PC-3 (cell line): ENCODE results near the gene ASF1B. TPM values are rescaled to one million over a fixed set of nuclear protein-coding genes. Genes with fewer than 3 reads are reported as not detected.

ENCODE experiments used
- ATAC-seq: fragments of 200-7000 bp; cut with Tn5 transposase; 2 replicates; pipeline ENCODE4 v1.9.1; 2020; ENCODE audit warnings: mild to moderate bottlenecking, moderate library complexity
- BruUV-seq: library from RNA; stranded (reverse); fragments of 400-500 nt; replicated peaks from 2 replicates; lab custom pipeline; 2021; lab: Mats Ljungman, UMichigan
- CTCF ChIA-PET: fragments of 300-600 bp; sonication (Branson Sonifier 250); formaldehyde crosslinking; loops from one replicate; lab custom pipeline; 2022; ENCODE audit warnings: antibody characterized with exemption; lab: Charles Lee
- POLR2A ChIA-PET: fragments of 300-600 bp; sonication (Branson Sonifier 250); formaldehyde crosslinking; loops from one replicate; lab custom pipeline; 2022; ENCODE audit warnings: antibody characterized with exemption; ENCODE audit not compliant: unreplicated experiment; lab: Charles Lee
- DNase-seq: peaks from one replicate; pipeline ENCODE4 v3.0.0-alpha.2; 2015
- H2AFZ ChIP-seq: fragments of 300-600 bp; sonication (generic); 2 replicates; pipeline ENCODE4 v1.6.0; 2016; ENCODE audit warnings: antibody characterized with exemption, low read length
- H3F3A ChIP-seq: fragments of 300-600 bp; sonication (generic); one replicate; pipeline ENCODE4 v1.6.0; 2017; ENCODE audit warnings: antibody characterized with exemption, low read length, control low read depth, mild to moderate bottlenecking; ENCODE audit not compliant: unreplicated experiment
- H3K27ac ChIP-seq: fragments of 300-600 bp; sonication (generic); 2 replicates; pipeline ENCODE4 v1.5.1; 2016; ENCODE audit warnings: mild to moderate bottlenecking, low read length
- H3K27me3 ChIP-seq: fragments of 300-600 bp; sonication (generic); 2 replicates; pipeline ENCODE4 v1.6.1; 2016; ENCODE audit warnings: low read length, mixed read lengths
- H3K36me3 ChIP-seq: fragments of 300-600 bp; sonication (generic); 2 replicates; pipeline ENCODE4 v1.6.1; 2016; ENCODE audit warnings: low read depth, mixed run types, low read length, mixed read lengths
- H3K4me1 ChIP-seq: fragments of 300-600 bp; sonication (generic); 2 replicates; pipeline ENCODE4 v1.5.1; 2016; ENCODE audit warnings: low read length; ENCODE audit not compliant: insufficient read depth
- H3K4me2 ChIP-seq: fragments of 300-600 bp; sonication (generic); 2 replicates; pipeline ENCODE4 v1.6.0; 2016; ENCODE audit warnings: low read length
- H3K4me3 ChIP-seq: fragments of 300-600 bp; sonication (generic); 2 replicates; pipeline ENCODE4 v1.5.1; 2016; ENCODE audit warnings: mild to moderate bottlenecking, low read length, mixed read lengths
- H3K79me2 ChIP-seq: fragments of 300-600 bp; sonication (generic); 2 replicates; pipeline ENCODE4 v1.6.1; 2017; ENCODE audit warnings: low read length, mixed read lengths
- H3K9ac ChIP-seq: fragments of 300-600 bp; sonication (generic); 2 replicates; pipeline ENCODE4 v1.6.0; 2016; ENCODE audit warnings: mild to moderate bottlenecking, low read length
- H3K9me2 ChIP-seq: fragments of 300-600 bp; sonication (generic); replicated peaks from 2 replicates; pipeline ENCODE4 v1.6.1; 2016; ENCODE audit warnings: mixed run types, low read length, mixed read lengths
- H3K9me3 ChIP-seq: fragments of 300-600 bp; sonication (generic); 2 replicates; pipeline ENCODE4 v1.6.1; 2016; ENCODE audit warnings: low read length, mixed read lengths
- H4K20me1 ChIP-seq: fragments of 300-600 bp; sonication (generic); 2 replicates; pipeline ENCODE4 v1.6.1; 2016; ENCODE audit warnings: low read length, mixed read lengths
- EZH2 ChIP-seq: fragments of 300-600 bp; sonication (generic); IDR thresholded peaks from one replicate; pipeline ENCODE4 v1.6.1; 2017; ENCODE audit warnings: antibody characterized with exemption, mild to moderate bottlenecking, low read length; ENCODE audit not compliant: unreplicated experiment
- EZH2phosphoT487 ChIP-seq: fragments of 300-600 bp; sonication (generic); IDR thresholded peaks from 2 replicates; pipeline ENCODE4 v1.6.1; 2018; ENCODE audit warnings: mild to moderate bottlenecking, antibody characterized with exemption, low read length, borderline replicate concordance
- intact Hi-C: fragments of 100-400 bp; cut with micrococcal nuclease; formaldehyde crosslinking; loops from 2 replicates; pipeline ENCODE4 v1.9.0; 2023
- total RNA-seq: library from RNA; depleted of rRNA; stranded (reverse); fragments of >200 nt; gene quantifications from 2 replicates; pipeline ENCODE4 v1.2.3, GENCODE V29; 2014
- TF ChIP-seq, protein P1 (sequence below): fragments of 300-600 bp; sonication (generic); conservative IDR thresholded peaks from 2 replicates; pipeline ENCODE4 v1.5.1; 2017; ENCODE audit warnings: antibody characterized with exemption, low read depth, mild to moderate bottlenecking, low read length

ASF1B gene
- total RNA-seq, 1 experiment from 2014 or later = 84.7 TPM

DNA sequence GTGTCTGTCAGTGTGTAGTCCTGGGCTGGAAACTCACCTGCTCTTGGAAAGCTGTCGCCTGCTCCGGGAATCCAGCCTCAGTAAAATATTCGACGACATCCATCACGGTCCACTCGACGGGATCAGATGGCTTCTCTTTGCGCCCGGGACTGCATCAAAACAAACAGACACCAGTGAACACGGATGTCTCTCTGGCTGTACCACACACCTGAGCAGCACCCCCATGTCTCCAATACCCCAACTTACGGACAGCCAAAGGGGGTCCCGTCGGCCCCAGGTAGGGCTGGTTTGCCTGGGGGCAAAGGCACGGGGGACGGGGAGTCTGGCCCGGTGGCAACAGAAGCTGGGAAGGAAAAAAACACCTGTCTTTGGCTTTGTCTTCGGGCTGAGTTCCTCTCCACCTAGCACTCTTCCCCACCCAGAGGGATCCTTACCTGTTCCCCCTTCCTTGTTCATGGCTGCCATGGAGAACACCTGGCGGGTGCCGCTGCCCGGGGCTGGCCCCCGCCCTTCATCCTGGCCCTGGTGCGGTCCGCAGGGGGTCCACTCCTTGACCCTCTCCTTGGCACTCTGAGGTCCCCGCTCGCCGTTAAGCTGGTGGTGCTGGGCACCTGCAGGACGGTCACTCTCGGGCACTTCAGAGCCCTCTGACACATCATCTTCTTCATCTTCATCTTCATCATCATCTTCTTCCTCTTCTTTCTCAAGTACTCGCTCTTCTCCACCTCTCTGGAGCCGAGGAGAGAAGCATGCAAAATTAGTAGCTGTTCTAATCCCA lies 47.6 kb downstream of the ASF1B start:
- Histone ChIP-seq H3K9ac (no peak overlapping the region), H3K9me3 (peaks cover 7% of the 10 kb centered on the region; the same call in 1 of the 2 replicates), H2AFZ (0 out of 2 replicates have a peak overlapping the region, but pooled peaks have one; percentile 51), H4K20me1 (no peaks in the 10 kb centered on the region), H3K27ac (no peak overlapping the region), H3K27me3 (no peaks in the 10 kb centered on the region), H3K9me2 (no peaks in the 10 kb centered on the region), H3K36me3 (peaks cover 6% of the 10 kb centered on the region), H3F3A (no peaks in the 10 kb centered on the region), H3K79me2 (no peaks in the 10 kb centered on the region), H3K4me1 (peaks cover 8% of the 10 kb centered on the region; the same call in 1 of the 2 replicates), H3K4me3 (peak overlapping the region; percentile 67), H3K4me2 (peak overlapping the region; percentile 80)
- ATAC-seq (no peak), DNase-seq (no peak)
- TF ChIP-seq, protein P1, sequence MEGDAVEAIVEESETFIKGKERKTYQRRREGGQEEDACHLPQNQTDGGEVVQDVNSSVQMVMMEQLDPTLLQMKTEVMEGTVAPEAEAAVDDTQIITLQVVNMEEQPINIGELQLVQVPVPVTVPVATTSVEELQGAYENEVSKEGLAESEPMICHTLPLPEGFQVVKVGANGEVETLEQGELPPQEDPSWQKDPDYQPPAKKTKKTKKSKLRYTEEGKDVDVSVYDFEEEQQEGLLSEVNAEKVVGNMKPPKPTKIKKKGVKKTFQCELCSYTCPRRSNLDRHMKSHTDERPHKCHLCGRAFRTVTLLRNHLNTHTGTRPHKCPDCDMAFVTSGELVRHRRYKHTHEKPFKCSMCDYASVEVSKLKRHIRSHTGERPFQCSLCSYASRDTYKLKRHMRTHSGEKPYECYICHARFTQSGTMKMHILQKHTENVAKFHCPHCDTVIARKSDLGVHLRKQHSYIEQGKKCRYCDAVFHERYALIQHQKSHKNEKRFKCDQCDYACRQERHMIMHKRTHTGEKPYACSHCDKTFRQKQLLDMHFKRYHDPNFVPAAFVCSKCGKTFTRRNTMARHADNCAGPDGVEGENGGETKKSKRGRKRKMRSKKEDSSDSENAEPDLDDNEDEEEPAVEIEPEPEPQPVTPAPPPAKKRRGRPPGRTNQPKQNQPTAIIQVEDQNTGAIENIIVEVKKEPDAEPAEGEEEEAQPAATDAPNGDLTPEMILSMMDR = no peak
- TSS peak; percentile 9 for BruUV-seq
- POLR2A ChIA-PET = no interaction called here
- CTCF ChIA-PET = no interaction called here
- intact Hi-C loops = no loop called here

DNA sequence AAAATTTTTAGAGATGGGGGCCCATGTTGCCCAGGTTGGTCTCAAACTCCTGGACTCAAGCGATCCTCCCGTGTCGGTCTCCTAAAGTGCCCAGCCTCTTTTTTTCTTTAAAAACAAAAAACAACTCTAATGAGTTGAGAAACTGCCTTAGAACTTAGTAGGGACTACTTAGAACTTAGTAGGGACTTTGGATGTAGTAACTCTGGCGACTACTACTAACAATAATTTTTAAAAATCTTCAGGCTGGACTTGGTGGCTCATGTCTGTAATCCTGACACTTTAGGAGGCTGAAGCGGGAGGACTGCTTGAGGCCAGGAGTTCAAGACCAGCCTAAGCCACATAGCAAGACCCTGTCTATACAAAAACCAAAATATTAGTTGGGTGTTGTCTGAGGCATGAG lies 50.3 kb downstream of the ASF1B start:
- Histone ChIP-seq H2AFZ (no peak overlapping the region), H3K9ac (no peak overlapping the region), H3K4me3 (no peak overlapping the region), H3K27ac (no peak overlapping the region), H3K27me3 (no peaks in the 10 kb centered on the region), H3K36me3 (no peaks in the 10 kb centered on the region; the same call in 1 of the 2 replicates), H3K9me3 (no peaks in the 10 kb centered on the region), H3F3A (no peaks in the 10 kb centered on the region), H3K9me2 (no peaks in the 10 kb centered on the region), H4K20me1 (no peaks in the 10 kb centered on the region), H3K79me2 (0 out of 2 replicates have a peak, but pooled peaks cover 7% of the 10 kb centered on the region), H3K4me2 (no peak overlapping the region), H3K4me1 (peaks cover 9% of the 10 kb centered on the region)
- DNase-seq = no peak
- no peak for ATAC-seq
- ChIA-PET CTCF (no interaction called here), POLR2A (no interaction called here)
- BruUV-seq = no TSS peak
- intact Hi-C loops = no loop called here
- TF ChIP-seq, protein P1 = no peak
- TF ChIP-seq EZH2 = no peak
- TF ChIP-seq EZH2phosphoT487 = no peak

DNA sequence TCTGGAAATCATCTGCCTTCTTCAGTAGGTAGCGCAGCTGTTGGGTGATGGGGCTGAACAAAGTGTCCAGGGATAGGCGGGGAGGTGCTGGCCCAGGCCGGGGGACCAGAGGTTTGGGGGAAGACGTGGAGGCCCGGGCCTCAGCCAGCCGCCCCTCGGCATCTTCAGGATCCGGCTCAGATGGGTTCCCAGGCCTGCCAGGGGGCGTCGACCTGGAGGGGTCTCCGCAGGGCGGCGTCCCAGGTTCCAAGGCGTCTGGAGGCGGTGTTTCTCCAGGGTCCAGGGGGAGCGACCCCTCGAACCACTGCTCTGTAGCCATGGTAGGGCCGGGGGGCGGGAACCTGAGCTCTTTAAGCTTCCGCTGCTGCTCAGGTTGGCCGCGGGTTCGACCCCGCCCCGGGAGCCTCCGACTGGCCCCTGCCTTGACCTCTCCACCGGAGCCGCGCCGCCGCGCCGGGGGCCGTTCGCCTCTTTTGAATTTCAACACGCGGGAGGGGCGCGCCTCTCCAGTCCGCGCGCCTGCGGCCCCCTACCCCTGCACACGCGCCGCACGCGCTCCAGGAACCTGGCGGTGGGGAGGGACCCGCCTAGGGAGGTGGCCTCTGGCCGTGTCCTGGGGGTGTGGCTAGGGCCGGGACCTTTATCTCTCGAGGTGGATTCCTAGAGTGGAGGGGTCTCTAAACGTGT lies 50.9 kb downstream of the ASF1B start, which contains the start of gene C19orf67:
TSS of gene C19orf67 (minus strand) at position 475 of the 687 bp plus-strand sequence. CDS start at position 319, 156 bp downstream.
- intact Hi-C loops = no loop called here
- no TSS peak for BruUV-seq
- Histone ChIP-seq H4K20me1 (no peaks in the 10 kb centered on the region), H3K27me3 (no peaks in the 10 kb centered on the region), H3K9ac (no peak within 1 kb of the TSS), H2AFZ (no peak within 1 kb of the TSS), H3K4me1 (peaks cover 10% of the 10 kb centered on the region), H3F3A (no peaks in the 10 kb centered on the region), H3K9me2 (no peaks in the 10 kb centered on the region), H3K79me2 (peaks cover 10% of the 10 kb centered on the region), H3K4me2 (no peak within 1 kb of the TSS), H3K27ac (no peak within 1 kb of the TSS), H3K4me3 (no peak within 1 kb of the TSS), H3K9me3 (no peaks in the 10 kb centered on the region), H3K36me3 (no peaks in the 10 kb centered on the region; the same call in 1 of the 2 replicates)
- TF ChIP-seq EZH2phosphoT487 (no peak), EZH2 (no peak)
- TF ChIP-seq, protein P1 = no peak
- ATAC-seq (no peak), DNase-seq (no peak)
- CTCF ChIA-PET = no interaction called here
- POLR2A ChIA-PET = no interaction called here
